ENCODE measurements around the gene RHOT1. TPM values are rescaled to one million over a fixed set of nuclear protein-coding genes. Genes with fewer than 3 reads are reported as not detected.

Gene RHOT1
- total RNA-seq, 1 donor from 2014 or later, result 35.9 TPM

GRCh38 chr17:32268734-32269288 lies 126.5 kb downstream of the RHOT1 start:
- no peak for DNase-seq (ENCODE audit: low read depth, low spot score)

GRCh38 chr17:32269377-32269776 lies 127.1 kb downstream of the RHOT1 start:
- DNase-seq (ENCODE audit: low read depth, low spot score), result no peak

- no peak for DNase-seq (ENCODE audit: low read depth, low spot score)
Observed at GRCh38 chr17:32271844-32272243, 129.5 kb downstream of the RHOT1 start.

- DNase-seq (ENCODE audit: low read depth, low spot score), result no peak
Observed at GRCh38 chr17:32274101-32274500, 131.8 kb downstream of the RHOT1 start.

GRCh38 chr17:32274643-32275042 lies 132.3 kb downstream of the RHOT1 start:
- DNase-seq (ENCODE audit: low read depth, low spot score), result no peak

Other genes with a start within 250 kb of the RHOT1 start
- 32.4 and 45.9 TPM in 2 replicates for gene UTP6, start 240.8 kb upstream of the RHOT1 start, total RNA-seq
- gene SUZ12, start 205.5 kb upstream of the RHOT1 start, total RNA-seq, result 24.3 and 25.2 TPM in 2 replicates
- 8.3 and 10.4 TPM in 2 replicates for gene LRRC37B, start 135.1 kb upstream of the RHOT1 start, total RNA-seq
- under 0.01 and 0.14 TPM in 2 replicates for gene RHBDL3, start 123.3 kb downstream of the RHOT1 start, total RNA-seq
- gene C17orf75, start 199.7 kb downstream of the RHOT1 start, total RNA-seq, result 19.4 and 22.6 TPM in 2 replicates
- gene ZNF207, start 207.7 kb downstream of the RHOT1 start, total RNA-seq, result 114 and 146 TPM in 2 replicates